NCI-H146 (cell line): ENCODE results near the gene STMN1.

Experiments used
- DNase-seq: peaks from one replicate; lab custom pipeline; 2025; lab: John Stamatoyannopoulos, UW

The STMN1 gene

GRCh38 chr1:25918615-25919014, 12.4 kb upstream of the STMN1 start:
- DNase-seq, result no peak

GRCh38 chr1:25917996-25918395, 11.8 kb upstream of the STMN1 start:
- DNase-seq, result peak; percentile 32

GRCh38 chr1:25916460-25916859, 10.2 kb upstream of the STMN1 start:
- no peak for DNase-seq

- DNase-seq, result no peak
These were observed 8.1 kb upstream of the STMN1 start for GRCh38 chr1:25914074-25914995.

GRCh38 chr1:25913206-25913605, 7.0 kb upstream of the STMN1 start:
- no peak for DNase-seq

- DNase-seq, result no peak
These were observed 6.0 kb upstream of the STMN1 start for GRCh38 chr1:25912076-25912831.

GRCh38 chr1:25911162-25911561, 4.9 kb upstream of the STMN1 start:
- DNase-seq, result no peak

GRCh38 chr1:25909040-25909439, 2.8 kb upstream of the STMN1 start:
- DNase-seq, result no peak

- no peak for DNase-seq
These were observed 1.9 kb upstream of the STMN1 start for GRCh38 chr1:25908161-25908560.

GRCh38 chr1:25907601-25908000, 1.4 kb upstream of the STMN1 start:
- no peak for DNase-seq

- peak; percentile 80 for DNase-seq
These were observed 553 bp upstream of the STMN1 start for GRCh38 chr1:25906644-25907300.

GRCh38 chr1:25904943-25905679, 1.1 kb downstream of the STMN1 start:
- peak; percentile 93 for DNase-seq

GRCh38 chr1:25903986-25904385, 2.2 kb downstream of the STMN1 start:
- DNase-seq, result no peak

- DNase-seq, result no peak
These were observed 3.8 kb downstream of the STMN1 start for GRCh38 chr1:25902462-25902861.

GRCh38 chr1:25900219-25900618, 6.0 kb downstream of the STMN1 start:
- no peak for DNase-seq

GRCh38 chr1:25899792-25900191, 6.4 kb downstream of the STMN1 start:
- no peak for DNase-seq

- no peak for DNase-seq
These were observed 7.8 kb downstream of the STMN1 start for GRCh38 chr1:25898223-25899015.

GRCh38 chr1:25897754-25898153, 8.5 kb downstream of the STMN1 start:
- DNase-seq, result no peak

- DNase-seq, result no peak
These were observed 10.0 kb downstream of the STMN1 start for GRCh38 chr1:25896266-25896665.

- DNase-seq, result peak; percentile 76
These were observed 10.7 kb downstream of the STMN1 start for GRCh38 chr1:25895365-25895990.

- DNase-seq, result no peak
These were observed 13.1 kb downstream of the STMN1 start for GRCh38 chr1:25893116-25893515.
